Measurements from ENCODE around the gene SERINC3.
"Not testable (repeated sequence)": the region's sequence is repeated elsewhere in the genome, so short reads cannot be mapped to it uniquely, and the experiment has no call there.

Gene SERINC3

DNA sequence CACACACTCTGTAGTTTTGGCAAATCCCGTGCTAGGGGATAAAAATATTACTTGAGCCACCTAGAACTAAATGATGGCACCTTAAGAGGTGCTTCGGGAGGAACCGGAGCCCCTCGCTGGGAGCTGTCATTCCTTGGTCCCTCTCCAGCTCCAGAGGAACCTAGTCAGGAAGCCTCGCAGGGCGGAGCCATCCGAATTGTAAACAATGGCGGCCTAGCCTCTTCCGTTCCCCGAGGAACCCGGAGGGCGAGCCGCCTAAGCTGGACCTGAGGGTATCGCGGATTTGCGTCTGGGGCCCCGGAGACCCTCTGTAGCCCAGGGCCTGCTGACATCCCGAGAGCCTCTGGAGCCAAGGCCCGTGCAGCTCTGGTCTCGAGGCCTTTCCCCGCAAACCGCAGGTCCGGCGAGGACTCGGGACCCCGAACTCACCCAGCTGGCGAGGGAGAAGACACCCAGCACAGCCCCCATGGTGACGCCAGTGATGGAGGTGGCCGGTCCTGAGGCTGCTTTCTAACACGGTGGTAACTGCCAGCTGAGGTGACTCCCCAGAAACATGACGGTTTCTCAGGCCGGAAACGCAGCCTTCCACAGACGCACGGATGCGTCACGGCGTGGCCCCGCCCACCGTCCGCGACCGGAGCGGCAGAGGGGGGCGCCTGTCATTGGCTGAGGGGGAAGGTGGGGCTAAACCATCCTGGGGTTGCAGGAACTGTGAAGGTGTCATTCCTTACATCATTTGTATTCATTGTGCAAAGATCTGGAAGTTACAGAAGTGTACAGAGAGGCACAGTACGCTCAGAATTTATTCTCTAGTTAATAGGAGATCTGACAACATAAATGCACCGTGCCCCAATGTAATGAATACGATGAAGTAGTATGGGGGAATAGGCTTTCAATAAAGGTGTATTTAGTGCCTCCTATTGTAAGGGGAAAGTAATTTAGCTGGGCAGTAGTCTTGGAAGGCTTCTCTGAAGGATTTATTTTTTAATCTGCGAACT lies at the start of gene SERINC3:
SERINC3 (minus strand) TSS at position 587 of the 998 bp plus-strand sequence; CDS start at position 468, 119 bp downstream.
- peak; percentile 90 to 96 for DNase-seq (ENCODE audit: extremely low read depth in 1 of 2, low read depth in 1 of 2)

DNA sequence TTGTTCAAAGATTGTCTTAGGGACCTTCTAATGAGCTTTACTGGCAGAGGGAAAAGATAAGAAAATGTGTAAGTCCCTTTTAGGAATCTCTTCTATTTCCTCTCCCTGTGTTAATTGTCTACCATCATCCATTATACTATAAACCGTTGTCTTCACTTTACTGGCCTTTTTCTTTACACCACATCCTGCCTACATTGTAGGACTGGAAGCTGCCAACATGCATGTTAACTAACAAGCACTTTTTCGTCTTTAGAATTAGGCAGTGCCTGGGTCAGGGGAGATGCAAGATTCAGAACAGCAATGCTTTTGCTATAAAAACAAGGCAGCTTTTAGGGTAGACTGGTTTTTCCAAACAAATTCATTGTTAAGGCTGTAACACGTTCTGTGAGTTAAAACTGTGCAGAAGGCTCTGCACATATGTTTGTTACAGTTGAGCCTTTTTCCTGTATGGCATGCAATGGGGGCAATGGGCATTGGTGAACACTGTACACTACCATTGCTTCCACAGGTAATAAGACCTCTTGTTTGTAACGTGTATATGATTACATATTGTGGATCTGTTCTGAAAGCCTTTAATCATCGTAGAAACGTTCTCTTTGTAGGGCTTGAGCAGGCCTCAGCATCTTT lies 49.6 kb upstream of the SERINC3 start:
- no peak for DNase-seq (ENCODE audit: extremely low read depth in 1 of 2, low read depth in 1 of 2)

DNA sequence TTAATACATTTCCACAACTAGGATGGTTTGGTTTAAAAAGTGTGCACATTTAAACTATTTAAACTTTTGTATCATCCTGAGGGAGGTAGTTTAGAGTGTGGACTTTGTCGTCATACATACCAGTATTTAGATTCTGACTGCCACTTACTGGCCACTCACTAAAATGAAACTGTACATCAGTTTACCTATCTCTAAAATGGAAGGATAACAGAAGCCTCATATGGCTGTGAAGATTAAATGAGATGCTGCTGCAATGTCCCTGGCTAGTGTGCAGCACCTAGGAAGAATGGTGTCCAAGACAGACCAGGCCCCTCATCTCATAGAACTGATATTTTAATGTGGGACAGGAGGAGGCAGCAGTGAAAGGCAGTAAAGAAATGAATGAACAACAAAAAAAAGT lies 48.5 kb upstream of the SERINC3 start:
- DNase-seq (ENCODE audit: extremely low read depth in 1 of 2, low read depth in 1 of 2): no peak

DNA sequence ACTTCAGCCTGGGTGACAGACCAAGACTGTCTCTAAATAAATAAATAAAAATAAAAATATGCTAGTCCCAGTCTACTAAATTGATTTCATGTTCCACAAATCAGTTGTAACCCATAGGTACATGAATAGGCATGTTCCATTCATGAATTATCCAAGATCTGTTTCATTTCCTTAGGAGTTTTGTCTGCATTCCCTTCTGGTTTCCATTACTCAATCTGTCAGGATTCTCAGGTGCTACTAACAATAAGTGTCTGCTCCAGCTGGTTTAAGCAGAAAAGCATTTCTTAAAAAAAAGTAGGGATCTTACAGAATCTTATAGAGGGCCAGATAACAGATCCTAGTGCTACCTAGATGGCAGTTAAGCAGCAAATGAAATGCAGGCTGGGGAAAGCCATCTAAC lies 44.9 kb upstream of the SERINC3 start:
- no peak for DNase-seq (ENCODE audit: extremely low read depth in 1 of 2, low read depth in 1 of 2)

DNA sequence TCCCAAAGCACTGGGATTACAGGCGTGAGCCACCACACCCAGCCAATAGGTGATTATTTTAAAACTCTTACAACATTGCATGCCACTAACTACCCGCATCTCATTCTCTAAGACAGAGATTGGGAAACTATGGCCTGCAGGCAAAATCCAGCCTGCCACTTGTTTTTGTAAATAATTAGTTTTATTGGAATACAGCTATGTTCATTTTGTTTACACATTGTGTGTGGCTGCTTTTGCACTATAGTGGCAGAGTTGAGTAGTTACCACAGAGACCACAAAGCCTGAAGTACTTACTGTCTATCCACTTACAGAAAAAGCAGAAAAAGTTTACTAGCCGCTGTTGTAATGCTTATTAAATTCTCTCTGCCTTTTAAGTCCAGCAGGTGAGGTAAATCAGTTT lies 44.1 kb upstream of the SERINC3 start:
- DNase-seq (ENCODE audit: extremely low read depth in 1 of 2, low read depth in 1 of 2): no peak

DNA sequence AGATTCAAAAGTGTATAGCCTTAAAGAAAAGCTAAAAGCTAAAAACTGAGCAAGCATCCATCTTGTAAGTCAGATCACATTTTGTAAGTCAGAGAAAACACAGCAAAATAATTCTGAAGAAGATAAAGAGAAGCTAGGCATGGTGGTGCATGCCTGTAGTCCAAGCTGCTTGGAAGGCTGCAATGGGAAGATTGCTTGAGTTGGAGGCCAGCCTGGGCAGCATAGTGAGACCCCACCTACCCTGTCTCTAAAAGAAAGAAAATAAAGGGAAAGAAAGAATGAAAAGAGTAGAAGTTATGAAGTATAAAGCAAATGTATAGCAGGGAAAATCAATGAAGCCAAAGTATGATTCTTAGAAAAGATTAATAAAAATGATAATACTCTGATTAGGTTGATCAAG lies 40.0 kb upstream of the SERINC3 start:
- no peak for DNase-seq (ENCODE audit: extremely low read depth in 1 of 2, low read depth in 1 of 2)

DNA sequence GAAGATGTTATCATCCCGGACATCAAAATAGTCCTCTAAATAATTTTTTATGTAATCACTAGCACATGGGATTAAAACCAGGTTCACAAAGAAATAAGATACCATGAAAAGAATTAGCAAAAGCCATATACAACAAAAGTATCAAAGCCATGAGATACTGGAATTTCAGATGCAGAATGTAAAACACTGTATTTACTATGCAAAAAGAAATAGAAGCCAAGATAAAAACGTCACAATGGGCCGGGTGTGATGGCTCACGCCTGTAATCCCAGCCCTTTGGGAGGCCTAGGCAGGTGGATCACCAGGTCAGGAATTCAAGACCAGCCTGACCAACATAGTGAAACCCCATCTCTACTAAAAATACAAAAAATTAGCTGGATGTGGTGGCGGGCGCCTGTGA lies 38.9 kb upstream of the SERINC3 start:
- not testable (repeated sequence) for DNase-seq (ENCODE audit: extremely low read depth in 1 of 2, low read depth in 1 of 2)

DNA sequence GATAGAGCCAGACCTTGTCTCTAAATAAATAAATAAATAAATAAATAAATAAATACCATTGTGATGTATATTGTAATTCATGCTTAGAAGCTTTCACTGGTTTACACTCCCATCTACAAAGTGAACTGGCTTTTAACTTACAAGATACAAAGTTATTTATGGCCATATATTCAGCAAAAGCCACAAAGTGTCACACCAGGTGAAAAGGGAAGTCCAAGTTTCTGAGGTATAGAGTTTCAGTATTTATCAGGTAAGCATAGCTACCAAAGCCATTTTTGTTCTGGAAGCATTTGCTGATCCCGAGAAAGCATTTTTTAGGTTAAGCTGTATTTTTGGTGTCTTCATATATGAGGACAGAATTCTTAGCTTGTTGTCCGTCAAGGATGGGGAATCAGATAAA lies 38.4 kb upstream of the SERINC3 start:
- no peak for DNase-seq (ENCODE audit: extremely low read depth in 1 of 2, low read depth in 1 of 2)

DNA sequence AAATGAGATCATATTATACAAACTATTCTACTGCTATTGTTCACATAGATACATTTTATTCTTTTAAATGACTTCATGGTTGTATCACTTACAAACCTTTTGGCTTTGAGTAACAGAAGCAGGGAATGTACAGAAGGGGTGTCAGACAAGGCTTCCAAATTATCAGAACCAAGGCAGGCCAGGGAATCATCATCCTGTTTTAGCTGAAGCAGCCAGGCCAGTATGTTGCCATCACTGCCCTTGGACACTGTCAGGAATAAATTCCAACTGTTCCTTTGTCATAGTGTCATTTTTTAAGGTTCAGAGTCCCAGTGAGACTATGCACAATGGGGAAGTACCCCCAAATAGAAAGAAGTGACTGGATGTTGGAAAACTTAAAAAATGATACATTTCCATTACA lies 37.4 kb upstream of the SERINC3 start:
- DNase-seq (ENCODE audit: extremely low read depth in 1 of 2, low read depth in 1 of 2): no peak

DNA sequence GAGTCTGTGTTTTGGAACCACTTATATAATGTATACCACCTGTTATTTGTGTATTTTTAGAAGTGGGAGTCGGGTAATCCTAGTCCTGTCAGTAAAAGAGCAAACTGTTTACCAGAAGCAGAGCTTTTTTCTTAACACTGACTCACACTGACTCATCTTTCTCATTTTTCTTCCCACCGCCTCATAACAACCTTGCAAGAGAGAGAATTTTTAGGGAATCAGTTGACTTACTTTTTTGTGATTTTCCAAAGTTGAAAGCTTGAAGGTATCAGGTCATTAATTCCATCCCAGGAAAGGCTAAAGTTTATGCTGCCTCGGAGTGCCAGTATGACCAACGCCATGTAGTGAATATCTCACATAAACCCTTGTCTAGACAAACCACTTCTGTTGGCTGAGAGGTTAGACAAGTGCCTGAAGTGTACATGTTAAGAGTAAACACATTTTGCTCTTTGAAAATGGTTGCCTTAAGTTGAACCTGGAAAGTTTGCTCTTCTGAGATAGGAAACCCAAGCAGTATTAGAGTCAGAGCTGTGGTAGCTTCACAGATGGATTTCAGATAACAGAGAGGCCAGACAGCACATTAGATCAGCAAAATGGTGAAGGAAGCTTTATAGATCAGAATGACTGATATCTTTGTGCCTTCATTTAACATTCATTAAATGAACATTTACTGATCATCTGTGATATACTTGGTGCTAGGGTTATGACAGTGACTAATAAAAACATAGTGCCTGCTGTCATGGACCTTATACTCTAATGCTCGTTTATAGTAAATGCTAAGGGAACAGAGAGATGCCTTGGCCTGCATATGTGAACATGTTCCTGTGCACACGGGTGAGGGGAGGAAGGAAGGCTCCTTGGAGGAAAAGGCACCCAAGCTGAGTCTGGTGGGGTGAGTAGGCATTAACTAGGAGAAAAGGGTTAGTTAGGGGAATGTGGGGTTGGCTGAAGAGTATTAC lies 31.4 kb upstream of the SERINC3 start:
- DNase-seq (ENCODE audit: extremely low read depth in 1 of 2, low read depth in 1 of 2): no peak

DNA sequence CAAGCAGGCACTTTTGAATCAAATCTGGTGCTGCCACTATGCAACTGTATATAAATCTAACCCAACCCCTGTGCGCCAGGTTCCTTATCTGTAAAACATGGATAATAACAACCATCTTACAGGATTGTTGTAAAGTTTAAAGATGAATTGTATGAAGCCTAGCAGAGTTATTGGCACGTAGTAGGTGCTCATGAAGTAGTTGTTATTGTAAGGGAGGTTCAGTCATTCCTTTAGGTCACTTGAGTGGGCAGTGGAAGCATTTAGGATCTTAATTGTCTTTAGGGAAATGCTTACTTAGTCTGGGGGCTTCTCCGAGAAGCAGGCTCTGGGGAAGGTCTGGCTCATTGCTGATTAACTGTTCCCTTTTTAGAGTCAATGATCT lies 30.7 kb upstream of the SERINC3 start:
- no peak for DNase-seq (ENCODE audit: extremely low read depth in 1 of 2, low read depth in 1 of 2)

DNA sequence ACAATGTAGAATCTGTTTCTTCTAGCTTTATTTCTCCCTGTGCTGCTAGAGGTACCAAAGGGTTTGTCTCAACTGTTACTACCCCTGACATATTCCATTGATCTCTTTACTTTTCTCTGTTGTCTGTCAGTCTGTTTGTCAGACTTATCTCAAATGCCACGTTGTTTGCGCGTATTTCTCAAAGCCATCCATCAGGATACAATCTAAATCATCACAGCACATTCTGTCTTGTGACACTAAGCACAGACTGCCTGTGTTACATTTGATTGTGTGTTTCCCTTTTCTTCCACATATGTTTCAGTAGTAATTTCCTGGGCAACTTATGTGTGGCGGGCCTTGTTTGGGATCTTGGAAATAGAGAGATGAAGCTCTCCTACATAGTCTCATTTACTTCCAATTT lies 30.2 kb upstream of the SERINC3 start:
- no peak for DNase-seq (ENCODE audit: extremely low read depth in 1 of 2, low read depth in 1 of 2)

DNA sequence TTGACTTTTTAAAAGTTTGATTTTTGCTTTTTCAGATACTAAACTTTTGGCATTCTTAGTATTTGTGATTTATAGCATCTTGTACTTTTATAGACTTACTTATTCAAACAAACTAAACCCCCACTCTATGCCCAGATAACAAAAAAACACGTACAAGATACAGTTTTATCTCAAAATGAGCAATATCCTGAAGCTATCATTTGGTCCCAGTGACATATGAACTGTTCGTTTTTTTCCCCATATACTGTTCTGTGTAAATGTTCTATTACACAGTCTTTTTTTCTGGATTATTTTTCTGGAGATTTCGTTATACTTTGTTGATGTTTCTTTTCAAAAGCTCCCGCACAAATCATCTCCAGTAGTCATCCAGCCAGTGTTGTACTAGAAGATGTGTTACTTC lies 27.3 kb upstream of the SERINC3 start:
- no peak for DNase-seq (ENCODE audit: extremely low read depth in 1 of 2, low read depth in 1 of 2)

DNA sequence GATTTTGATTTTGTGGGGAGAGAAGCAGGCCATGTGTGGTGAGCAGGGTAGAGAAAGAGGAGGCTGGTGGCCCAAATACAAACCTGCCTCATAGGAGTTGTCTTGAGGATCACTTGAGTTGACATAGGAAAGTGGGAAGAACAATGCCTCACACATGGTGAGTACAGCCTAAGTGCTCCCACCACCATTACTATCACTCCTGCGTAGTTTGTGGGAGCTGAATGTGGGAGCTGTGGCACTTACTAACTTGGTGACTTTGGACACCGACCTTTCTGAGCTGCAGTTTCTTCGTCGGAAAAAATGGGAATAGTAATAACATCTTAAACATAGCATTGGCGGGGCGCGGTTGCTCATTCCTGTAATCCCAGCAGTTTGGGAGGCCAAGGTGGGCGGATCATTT lies 25.5 kb upstream of the SERINC3 start:
- no peak for DNase-seq (ENCODE audit: extremely low read depth in 1 of 2, low read depth in 1 of 2)

DNA sequence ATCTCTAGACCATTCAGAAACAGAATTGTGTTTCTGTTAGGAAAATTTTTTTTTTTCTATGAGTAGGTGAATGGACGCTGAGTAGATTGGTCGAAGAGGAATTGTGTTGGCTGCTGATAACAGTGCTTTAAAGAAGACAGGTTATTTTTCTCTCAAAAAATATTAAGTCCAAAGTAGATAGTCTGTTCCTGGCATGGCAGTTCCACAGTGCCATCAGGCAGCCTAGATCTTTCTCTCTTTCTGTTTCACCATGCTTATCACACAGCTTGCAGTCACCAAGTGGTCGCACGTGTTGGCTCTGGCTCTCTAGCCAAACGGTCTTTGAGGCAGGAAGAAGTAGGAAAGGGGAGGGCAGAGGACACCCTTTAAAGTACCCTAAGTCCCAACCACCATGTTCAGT lies 22.4 kb upstream of the SERINC3 start:
- no peak for DNase-seq (ENCODE audit: extremely low read depth in 1 of 2, low read depth in 1 of 2)

DNA sequence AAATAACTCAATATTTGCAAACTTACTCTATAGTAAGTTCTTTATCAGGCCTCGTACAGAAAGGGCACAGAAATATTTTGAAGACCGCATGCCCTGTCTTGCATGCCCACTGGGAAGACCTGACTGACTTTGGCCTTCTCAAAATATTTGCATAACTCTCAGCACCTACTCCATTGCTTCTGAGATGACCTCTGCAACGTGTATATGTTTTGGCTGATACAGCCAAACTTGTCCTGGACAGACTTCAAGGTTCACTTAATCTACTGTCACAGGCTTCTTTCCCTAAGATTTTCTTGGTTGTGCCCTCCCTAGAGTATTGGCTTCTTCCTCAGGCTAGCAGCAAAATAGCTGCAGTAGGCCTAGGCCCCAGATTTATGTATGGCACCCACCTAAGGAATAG lies 21.5 kb upstream of the SERINC3 start:
- DNase-seq (ENCODE audit: extremely low read depth in 1 of 2, low read depth in 1 of 2): no peak

DNA sequence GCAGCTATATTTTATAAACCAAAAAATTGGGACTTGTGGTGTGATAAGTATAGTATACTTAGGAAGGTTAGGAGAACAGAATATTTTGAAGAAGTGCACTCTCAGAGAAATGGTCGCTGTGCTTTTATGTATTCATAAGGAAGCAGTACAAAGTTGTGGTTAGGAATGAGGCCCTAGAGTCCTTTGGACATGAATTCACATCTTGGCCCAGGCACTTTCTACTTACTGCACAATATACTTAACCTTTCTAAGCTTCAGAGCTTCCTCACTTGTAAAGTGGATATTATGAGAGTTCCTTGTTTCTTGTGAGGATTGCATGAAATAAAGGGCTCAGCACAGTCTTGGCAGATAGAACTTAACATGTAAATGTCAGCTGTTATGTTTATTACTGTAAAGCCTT lies 21.0 kb upstream of the SERINC3 start:
- no peak for DNase-seq (ENCODE audit: extremely low read depth in 1 of 2, low read depth in 1 of 2)

DNA sequence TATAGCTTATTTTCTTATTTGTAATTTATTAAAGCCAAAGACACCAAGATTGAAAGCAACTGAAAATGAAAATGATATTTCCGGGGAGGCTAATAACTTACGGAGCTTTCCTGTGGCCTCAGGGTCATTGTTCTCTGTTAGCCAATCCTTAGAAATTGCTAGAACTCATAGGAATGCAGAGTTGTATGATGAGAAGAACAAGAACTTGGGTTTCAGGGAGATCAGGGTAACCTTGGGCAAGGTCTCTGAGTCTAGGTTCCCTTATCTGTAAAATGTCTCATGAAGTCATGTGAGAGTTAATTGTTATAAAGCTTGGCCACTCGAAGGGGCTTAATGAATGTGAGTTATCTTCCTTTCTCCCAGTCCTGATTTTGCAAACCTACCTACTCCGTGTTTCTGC lies 20.1 kb upstream of the SERINC3 start:
- DNase-seq (ENCODE audit: extremely low read depth in 1 of 2, low read depth in 1 of 2): no peak

DNA sequence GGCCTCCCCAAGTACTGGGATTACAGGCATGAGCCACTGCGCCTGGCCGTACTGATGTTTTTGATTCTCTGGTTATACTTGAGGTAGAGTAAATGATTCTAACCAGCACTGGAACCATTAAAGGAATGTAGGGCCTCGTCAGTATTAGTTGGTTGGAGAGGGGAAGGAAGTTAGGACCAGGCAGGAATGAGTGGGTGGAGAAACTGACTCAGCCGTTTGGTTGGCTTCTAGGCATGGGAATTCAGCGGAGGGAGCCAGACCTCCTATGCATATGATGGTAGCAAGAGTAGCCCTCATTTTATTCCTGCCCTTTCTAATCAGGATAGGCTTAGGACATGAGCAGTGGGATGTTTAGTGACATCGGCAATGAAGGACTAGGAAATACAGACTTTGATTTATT lies 19.0 kb upstream of the SERINC3 start:
- DNase-seq (ENCODE audit: extremely low read depth in 1 of 2, low read depth in 1 of 2): no peak

DNA sequence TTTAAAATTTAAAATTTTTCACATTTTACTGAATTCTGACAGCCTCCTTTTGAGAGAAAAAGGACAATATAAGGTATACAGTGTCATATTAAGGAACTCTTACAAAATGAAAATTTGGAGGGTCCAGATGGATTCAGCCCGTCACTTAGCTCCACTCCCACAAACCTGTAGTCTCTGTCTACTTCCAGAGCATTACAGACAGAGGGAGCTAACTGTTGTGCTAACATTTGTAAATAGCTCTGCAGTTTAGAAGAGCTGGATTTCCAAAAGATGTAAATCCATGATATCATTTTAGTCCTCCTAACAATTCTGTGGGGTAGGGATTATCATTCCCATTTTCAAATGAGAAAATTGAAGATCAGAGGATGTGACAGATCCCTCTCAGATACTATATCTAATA lies 16.1 kb upstream of the SERINC3 start:
- DNase-seq (ENCODE audit: extremely low read depth in 1 of 2, low read depth in 1 of 2): no peak

DNA sequence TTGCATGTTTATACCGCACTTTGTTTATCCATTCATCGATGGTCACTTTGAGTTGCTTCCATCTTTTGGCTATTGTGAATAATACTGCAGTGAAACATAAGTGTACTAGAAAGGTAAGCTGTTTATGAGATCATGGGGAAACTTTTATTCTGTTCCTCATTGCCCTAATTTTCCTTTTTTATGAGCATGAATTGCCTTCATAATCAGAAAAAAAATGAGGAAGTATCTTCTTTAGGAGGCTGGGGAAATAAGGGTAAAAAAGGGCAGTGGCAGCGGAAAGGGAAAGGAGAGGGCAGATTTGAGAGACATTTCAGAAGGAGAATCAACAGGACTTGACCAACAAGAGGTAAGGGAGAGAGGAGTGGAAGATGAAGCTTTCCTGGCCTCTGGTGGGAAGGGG lies 14.3 kb upstream of the SERINC3 start:
- no peak for DNase-seq (ENCODE audit: extremely low read depth in 1 of 2, low read depth in 1 of 2)
